Glutamatergic neuron (in vitro differentiated cells): ENCODE results near the gene CA7. TPM values are rescaled to one million over a fixed set of nuclear protein-coding genes. Genes with fewer than 3 reads are reported as not detected.

Source experiments
- DNase-seq: peaks from one replicate; pipeline ENCODE4 v3.0.0; 2022
- H3K27ac Mint-ChIP-seq: one replicate; pipeline ENCODE4 v1.8.0; 2020; ENCODE audit warnings: mild to moderate bottlenecking, mixed read lengths, inconsistent platforms; ENCODE audit not compliant: unreplicated experiment
- H3K27me3 Mint-ChIP-seq: one replicate; pipeline ENCODE4 v1.8.0; 2020; ENCODE audit warnings: mild to moderate bottlenecking, moderate library complexity, mixed read lengths, inconsistent platforms; ENCODE audit not compliant: unreplicated experiment
- H3K36me3 Mint-ChIP-seq: one replicate; pipeline ENCODE4 v1.8.0; 2020; ENCODE audit warnings: mild to moderate bottlenecking, mixed read lengths, inconsistent platforms; ENCODE audit not compliant: unreplicated experiment
- H3K4me1 Mint-ChIP-seq: one replicate; pipeline ENCODE4 v1.8.0; 2020; ENCODE audit warnings: mild to moderate bottlenecking, low read depth, mixed read lengths, inconsistent platforms; ENCODE audit not compliant: unreplicated experiment
- H3K4me3 Mint-ChIP-seq: one replicate; pipeline ENCODE4 v1.8.0; 2020; ENCODE audit warnings: mild to moderate bottlenecking, mixed read lengths, inconsistent platforms; ENCODE audit not compliant: unreplicated experiment
- H3K9me3 Mint-ChIP-seq: one replicate; pipeline ENCODE4 v1.8.0; 2020; ENCODE audit warnings: mild to moderate bottlenecking, moderate library complexity, mixed read lengths, inconsistent platforms; ENCODE audit not compliant: unreplicated experiment
- CTCF ChIP-seq: fragments of 200-600 bp; sonication (generic); IDR thresholded peaks from one replicate; pipeline ENCODE4 v1.5.0; 2021; ENCODE audit not compliant: partially characterized antibody, unreplicated experiment
- total RNA-seq: library from RNA; stranded (reverse); fragmentation: NEBNext Ultra II Directional; extraction: Animal tissue kit (Norgen Biotek cat#: 25700); gene quantifications from one replicate; pipeline ENCODE4 v1.2.1, GENCODE V29; 2021; ENCODE audit not compliant: unreplicated experiment

Gene CA7
- total RNA-seq, 1 donor from 2014 or later, result 0.64 TPM

GRCh38 chr16:66857437-66857836 is 13.2 kb downstream of the CA7 start:
- peaks cover 2% of the 10 kb centered on the region for H3K27me3 Mint-ChIP-seq
- H3K9me3 Mint-ChIP-seq, result peaks cover 4% of the 10 kb centered on the region
- no peak for TF ChIP-seq CTCF
- no peak overlapping the region for H3K4me3 Mint-ChIP-seq
- DNase-seq, result no peak
- no peak overlapping the region for H3K27ac Mint-ChIP-seq
- H3K36me3 Mint-ChIP-seq, result no peaks in the 10 kb centered on the region
- H3K4me1 Mint-ChIP-seq, result no peaks in the 10 kb centered on the region

- Mint-ChIP-seq H3K9me3 (peaks cover 4% of the 10 kb centered on the region), H3K27ac (no peak overlapping the region), H3K27me3 (peaks cover 2% of the 10 kb centered on the region), H3K4me1 (no peaks in the 10 kb centered on the region), H3K36me3 (no peaks in the 10 kb centered on the region), H3K4me3 (no peak overlapping the region)
- no peak for TF ChIP-seq CTCF
- DNase-seq, result no peak
These were observed 14.7 kb downstream of the CA7 start for GRCh38 chr16:66858740-66859396.

GRCh38 chr16:66859397-66860068 is 15.3 kb downstream of the CA7 start:
- no peak overlapping the region for H3K4me3 Mint-ChIP-seq
- no peak for DNase-seq
- no peaks in the 10 kb centered on the region for H3K36me3 Mint-ChIP-seq
- peaks cover 2% of the 10 kb centered on the region for H3K27me3 Mint-ChIP-seq
- no peaks in the 10 kb centered on the region for H3K4me1 Mint-ChIP-seq
- no peak overlapping the region for H3K27ac Mint-ChIP-seq
- TF ChIP-seq CTCF, result no peak
- H3K9me3 Mint-ChIP-seq, result peaks cover 3% of the 10 kb centered on the region

GRCh38 chr16:66862023-66862520 is 17.9 kb downstream of the CA7 start:
- no peak for TF ChIP-seq CTCF
- Mint-ChIP-seq H3K4me3 (no peak overlapping the region), H3K4me1 (no peaks in the 10 kb centered on the region), H3K27me3 (peaks cover 4% of the 10 kb centered on the region), H3K27ac (no peak overlapping the region), H3K9me3 (no peaks in the 10 kb centered on the region), H3K36me3 (no peaks in the 10 kb centered on the region)
- no peak for DNase-seq

- H3K9me3 Mint-ChIP-seq, result no peaks in the 10 kb centered on the region
- no peaks in the 10 kb centered on the region for H3K36me3 Mint-ChIP-seq
- no peak for DNase-seq
- no peak overlapping the region for H3K4me3 Mint-ChIP-seq
- H3K4me1 Mint-ChIP-seq, result no peaks in the 10 kb centered on the region
- peaks cover 6% of the 10 kb centered on the region for H3K27me3 Mint-ChIP-seq
- TF ChIP-seq CTCF, result no peak
- no peak overlapping the region for H3K27ac Mint-ChIP-seq
These were observed 19.5 kb downstream of the CA7 start for GRCh38 chr16:66863707-66864106.
